H1 (cell line): Measurements from ENCODE around the gene PRR12. TPM values are rescaled to one million over a fixed set of nuclear protein-coding genes. Genes with fewer than 3 reads are reported as not detected.

Source experiments
- ASH2L ChIP-seq: fragments of 200-600, 300-600 bp; sonication (generic); IDR thresholded peaks from one replicate; pipeline ENCODE4 v1.7.1; 2017; ENCODE audit warnings: low read length
- CHD1 ChIP-seq: IDR thresholded peaks from 2 replicates; pipeline ENCODE4 v1.6.1; 2012; ENCODE audit warnings: low read depth, low read length, improper control_type of control experiment
- CREB1 ChIP-seq: IDR thresholded peaks from 2 replicates; pipeline ENCODE4 v1.6.1; 2012; ENCODE audit warnings: inconsistent platforms
- CTCF ChIP-seq, 3 experiments: IDR thresholded peaks; 1 replicate in 2 of 3; 2 replicates in 1 of 3; pipeline versions ENCODE4 v1.5.1 to v1.6.1; 2011; ENCODE audit warnings: low read length in 3 of 3, mild to moderate bottlenecking in 3 of 3, inconsistent platforms in 2 of 3, low read depth in 1 of 3, moderate library complexity in 1 of 3; ENCODE audit not compliant: insufficient read depth in 1 of 3; ENCODE audit errors: control extremely low read depth in 1 of 3
- EGR1 ChIP-seq: IDR thresholded peaks from 2 replicates; pipeline ENCODE4 v1.6.1; 2011; ENCODE audit warnings: low read depth, low read length, borderline replicate concordance
- GABPA ChIP-seq: IDR thresholded peaks from 2 replicates; pipeline ENCODE4 v1.6.1; 2011; ENCODE audit warnings: mild to moderate bottlenecking, low read length, moderate library complexity, borderline replicate concordance; ENCODE audit not compliant: insufficient read depth
- HDAC2 ChIP-seq, 2 experiments: fragments of 300-600 bp in 1 of 2; sonication (generic) in 1 of 2; IDR thresholded peaks; 2 replicates each; pipeline ENCODE4 v1.6.1; 2011 to 2012; ENCODE audit warnings: low read depth in 2 of 2, low read length in 2 of 2, mild to moderate bottlenecking in 2 of 2, moderate library complexity in 2 of 2, borderline replicate concordance in 1 of 2, inconsistent platforms in 1 of 2
- KDM5A ChIP-seq: fragments of 200-600 bp; IDR thresholded peaks from 2 replicates; pipeline ENCODE4 v1.7.1; 2012; ENCODE audit warnings: mild to moderate bottlenecking, low read length, inconsistent platforms, mixed read lengths
- MAFK ChIP-seq: IDR thresholded peaks from 2 replicates; pipeline ENCODE4 v1.6.1; 2012; ENCODE audit warnings: low read depth, mild to moderate bottlenecking, improper control_type of control experiment, low read length
- MAX ChIP-seq: IDR thresholded peaks from 2 replicates; pipeline ENCODE4 v1.6.1; 2012; ENCODE audit warnings: inconsistent platforms
- NRF1 ChIP-seq: IDR thresholded peaks from 2 replicates; pipeline ENCODE4 v1.6.1; 2011; ENCODE audit warnings: mild to moderate bottlenecking, low read depth, low read length, improper control_type of control experiment
- POU5F1 ChIP-seq: IDR thresholded peaks from 2 replicates; pipeline ENCODE4 v1.6.1; 2011; ENCODE audit warnings: low read depth, mild to moderate bottlenecking, low read length, moderate library complexity
- RAD21 ChIP-seq, 2 experiments: IDR thresholded peaks in 1 of 2; conservative IDR thresholded peaks in 1 of 2; 2 replicates each; pipeline ENCODE4 v1.6.1; 2011; ENCODE audit warnings: low read depth in 2 of 2, low read length in 2 of 2, improper control_type of control experiment in 1 of 2, inconsistent platforms in 1 of 2, mild to moderate bottlenecking in 1 of 2, moderate library complexity in 1 of 2
- RNF2 ChIP-seq: fragments of 200-900, 300-1000 bp; sonication (generic); IDR thresholded peaks from 2 replicates; pipeline ENCODE4 v1.7.1; 2016; ENCODE audit warnings: borderline replicate concordance, low read depth, mild to moderate bottlenecking, antibody characterized with exemption, low read length; ENCODE audit not compliant: poor library complexity, severe bottlenecking; ENCODE audit errors: missing control alignments
- SIRT6 ChIP-seq: IDR thresholded peaks from one replicate; pipeline ENCODE4 v1.7.1; 2012; ENCODE audit warnings: low read length, inconsistent platforms
- SP1 ChIP-seq: IDR thresholded peaks from 2 replicates; pipeline ENCODE4 v1.6.1; 2011; ENCODE audit warnings: low read depth, low read length
- TAF7 ChIP-seq: optimal IDR thresholded peaks from 2 replicates; pipeline ENCODE3; 2011; ENCODE audit warnings: low read depth, mild to moderate bottlenecking, inconsistent platforms, low read length, moderate library complexity, borderline replicate concordance
- TEAD4 ChIP-seq: IDR thresholded peaks from 2 replicates; pipeline ENCODE4 v1.6.1; 2012; ENCODE audit warnings: low read depth, low read length, inconsistent platforms, mixed read lengths
- USF2 ChIP-seq: IDR thresholded peaks from 2 replicates; pipeline ENCODE4 v1.6.1; 2011; ENCODE audit warnings: low read length, improper control_type of control experiment
- YY1 ChIP-seq: IDR thresholded peaks from 2 replicates; pipeline ENCODE4 v1.6.1; 2011; ENCODE audit warnings: low read depth, mild to moderate bottlenecking, low read length
- polyA plus RNA-seq, 7 experiments: library from polyadenylated mRNA; depleted of rRNA in 3 of 7; stranded (reverse) in 5 of 7; unstranded in 2 of 7; fragments of >200 nt in 5 of 7; fragments of 200-250 nt in 2 of 7; gene quantifications; 1 replicate in 5 of 7; 2 replicates in 1 of 7; 4 replicates in 1 of 7; pipeline versions ENCODE4 v1.2.1 to v1.2.3, GENCODE V29; 2011 to 2013; ENCODE audit warnings: missing spikeins in 2 of 7, mixed read lengths in 2 of 7
- total RNA-seq: library from RNA; stranded (reverse); fragmentation: NEBNext Ultra II Directional; extraction: Animal tissue kit (Norgen Biotek cat#: 25700); gene quantifications from 2 replicates; pipeline ENCODE4 v1.2.1, GENCODE V29; 2021

The PRR12 gene
- total and polyA plus RNA-seq, 2 of the 8 experiments (the other 6 are each of a cell fraction or from before 2014, with no cell fraction given): 2.5 to 59.4 TPM

- no peak for TF ChIP-seq YY1
- no peak for TF ChIP-seq SIRT6
- no peak for TF ChIP-seq KDM5A
- TF ChIP-seq GABPA: no peak; the same call in 1 of the 2 replicates
- TF ChIP-seq USF2: no peak
- TF ChIP-seq TEAD4: peak; percentile 87
- no peak for TF ChIP-seq MAFK
- TF ChIP-seq MAX: no peak
- peak; percentile 88 to 91 for TF ChIP-seq RAD21 (IDR thresholded peaks at IDR 0.05 in 1 of 2, conservative IDR thresholded peaks at IDR 0.05 in 1 of 2; ENCODE audit: low read depth in 2 of 2, low read length in 2 of 2)
- no peak for TF ChIP-seq TAF7
- no peak for TF ChIP-seq RNF2
- TF ChIP-seq HDAC2 (IDR thresholded peaks at IDR 0.05; ENCODE audit: borderline replicate concordance in 1 of 2, low read depth in 2 of 2, low read length in 2 of 2): no peak
- TF ChIP-seq EGR1: peak; percentile 55
- no peak for TF ChIP-seq CHD1
- no peak for TF ChIP-seq CREB1
- no peak for TF ChIP-seq ASH2L
- TF ChIP-seq SP1: peak; percentile 48; the same call in 1 of the 2 replicates
- TF ChIP-seq CTCF (IDR thresholded peaks at IDR 0.05; ENCODE audit: control extremely low read depth in 1 of 3, insufficient read depth in 1 of 3, low read depth in 1 of 3, low read length in 3 of 3): peak; percentile 24 to 90 (median 84)
- TF ChIP-seq NRF1: no peak
- TF ChIP-seq POU5F1: no peak
Measured at GRCh38 chr19:49546825-49547565, 44.0 kb upstream of the PRR12 start (continued).
